ENCODE measurements around the gene CTBP2.

Gene CTBP2

GRCh38 chr10:125203186-125203800 lies 42.9 kb upstream of the CTBP2 start:
- TF ChIP-seq, protein P1, sequence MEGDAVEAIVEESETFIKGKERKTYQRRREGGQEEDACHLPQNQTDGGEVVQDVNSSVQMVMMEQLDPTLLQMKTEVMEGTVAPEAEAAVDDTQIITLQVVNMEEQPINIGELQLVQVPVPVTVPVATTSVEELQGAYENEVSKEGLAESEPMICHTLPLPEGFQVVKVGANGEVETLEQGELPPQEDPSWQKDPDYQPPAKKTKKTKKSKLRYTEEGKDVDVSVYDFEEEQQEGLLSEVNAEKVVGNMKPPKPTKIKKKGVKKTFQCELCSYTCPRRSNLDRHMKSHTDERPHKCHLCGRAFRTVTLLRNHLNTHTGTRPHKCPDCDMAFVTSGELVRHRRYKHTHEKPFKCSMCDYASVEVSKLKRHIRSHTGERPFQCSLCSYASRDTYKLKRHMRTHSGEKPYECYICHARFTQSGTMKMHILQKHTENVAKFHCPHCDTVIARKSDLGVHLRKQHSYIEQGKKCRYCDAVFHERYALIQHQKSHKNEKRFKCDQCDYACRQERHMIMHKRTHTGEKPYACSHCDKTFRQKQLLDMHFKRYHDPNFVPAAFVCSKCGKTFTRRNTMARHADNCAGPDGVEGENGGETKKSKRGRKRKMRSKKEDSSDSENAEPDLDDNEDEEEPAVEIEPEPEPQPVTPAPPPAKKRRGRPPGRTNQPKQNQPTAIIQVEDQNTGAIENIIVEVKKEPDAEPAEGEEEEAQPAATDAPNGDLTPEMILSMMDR (conservative IDR thresholded peaks at IDR 0.05; ENCODE audit: control insufficient read depth, insufficient read depth, low read depth, low read length), result no peak

GRCh38 chr10:125201791-125202622 lies 41.6 kb upstream of the CTBP2 start:
- no peak for DNase-seq (ENCODE audit: low read depth)
- no peak overlapping the region for H3K4me3 ChIP-seq (ENCODE audit: control insufficient read depth, low read depth, low read length)
- TF ChIP-seq, protein P1 (conservative IDR thresholded peaks at IDR 0.05; ENCODE audit: control insufficient read depth, insufficient read depth, low read depth, low read length), result no peak

More at GRCh38 chr10:125203186-125203800, 42.9 kb upstream of the CTBP2 start:
- DNase-seq (ENCODE audit: low read depth), result no peak
- H3K4me3 ChIP-seq (ENCODE audit: control insufficient read depth, low read depth, low read length), result no peak overlapping the region

GRCh38 chr10:125201108-125201524 lies 40.8 kb upstream of the CTBP2 start:
- peak; percentile 33 for DNase-seq (ENCODE audit: low read depth)

DNA sequence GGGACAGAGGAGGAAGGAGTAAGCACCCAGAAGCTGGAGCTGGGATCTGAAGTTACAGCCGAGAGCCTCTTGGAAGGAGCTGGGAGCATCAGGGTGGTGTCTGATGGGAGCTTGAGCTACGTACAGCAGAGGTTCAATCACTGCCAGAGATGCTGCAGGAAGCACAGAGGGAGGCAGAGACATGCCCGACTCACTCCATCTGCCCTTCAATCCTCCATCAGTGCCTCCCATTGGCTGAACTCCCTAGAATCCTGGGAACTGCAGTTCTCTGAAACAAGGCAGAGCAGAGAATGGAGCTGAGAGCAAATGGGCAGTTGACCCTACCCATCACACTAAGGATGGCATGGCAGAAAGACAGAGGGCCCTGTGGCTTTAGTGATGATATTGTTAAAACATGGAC lies 40.0 kb upstream of the CTBP2 start:
- no peak for DNase-seq (ENCODE audit: low read depth)
- no peak overlapping the region for H3K4me3 ChIP-seq (ENCODE audit: control insufficient read depth, low read depth, low read length)
- TF ChIP-seq, protein P1 (conservative IDR thresholded peaks at IDR 0.05; ENCODE audit: control insufficient read depth, insufficient read depth, low read depth, low read length), result no peak

More at GRCh38 chr10:125201108-125201524, 40.8 kb upstream of the CTBP2 start:
- no peak overlapping the region for H3K4me3 ChIP-seq (ENCODE audit: control insufficient read depth, low read depth, low read length)
- TF ChIP-seq, protein P1 (conservative IDR thresholded peaks at IDR 0.05; ENCODE audit: control insufficient read depth, insufficient read depth, low read depth, low read length), result no peak

DNA sequence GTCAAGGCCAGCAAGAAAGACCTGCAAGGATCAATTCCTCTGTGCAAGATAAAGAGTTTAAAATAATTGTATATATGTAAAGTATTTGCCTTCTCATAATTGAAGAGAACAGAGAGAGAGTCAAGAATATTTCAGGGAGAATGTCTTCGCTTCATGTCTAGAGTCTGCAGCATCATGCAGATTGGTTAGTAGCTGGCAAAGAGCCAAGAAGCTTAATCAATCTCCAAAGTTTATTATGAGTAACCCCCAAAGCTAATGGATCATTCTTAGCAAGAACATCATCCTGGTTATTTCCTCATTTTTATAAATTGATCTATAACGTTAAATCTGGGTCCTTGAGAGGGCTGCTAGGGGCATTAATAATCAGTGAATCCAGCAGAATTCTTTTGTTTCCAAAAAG lies 38.9 kb upstream of the CTBP2 start:
- DNase-seq (ENCODE audit: low read depth), result no peak
- TF ChIP-seq, protein P1 (conservative IDR thresholded peaks at IDR 0.05; ENCODE audit: control insufficient read depth, insufficient read depth, low read depth, low read length), result no peak

GRCh38 chr10:125194814-125195213 lies 34.5 kb upstream of the CTBP2 start:
- TF ChIP-seq, protein P1 (conservative IDR thresholded peaks at IDR 0.05; ENCODE audit: control insufficient read depth, insufficient read depth, low read depth, low read length), result no peak
- H3K4me3 ChIP-seq (ENCODE audit: control insufficient read depth, low read depth, low read length), result no peak overlapping the region
- no peak for DNase-seq (ENCODE audit: low read depth)

More for the DNA sequence above, 38.9 kb upstream of the CTBP2 start:
- H3K4me3 ChIP-seq (ENCODE audit: control insufficient read depth, low read depth, low read length), result no peak overlapping the region

Measured in fibroblast of mammary gland (primary cell).